HCT116 (cell line): ENCODE measurements around the gene CDH13.

Experiments used
- TF ChIP-seq, protein P1 (sequence below), 3 experiments: fragments of 200-600 bp in 1 of 3; sonication (generic) in 1 of 3; IDR thresholded peaks in 2 of 3; conservative IDR thresholded peaks in 1 of 3; 2 replicates each; pipeline ENCODE4 v1.5.1; 2012 to 2017; ENCODE audit warnings: low read depth in 2 of 3, low read length in 2 of 3, antibody characterized with exemption in 1 of 3, borderline replicate concordance in 1 of 3, control low read depth in 1 of 3, mild to moderate bottlenecking in 1 of 3, mixed read lengths in 1 of 3, mixed run types in 1 of 3, moderate library complexity in 1 of 3; ENCODE audit not compliant: insufficient read depth in 1 of 3
- TF ChIP-seq, protein P2 (sequence below): IDR thresholded peaks from 2 replicates; pipeline ENCODE4 v1.6.1; 2011; ENCODE audit warnings: mild to moderate bottlenecking, low read length, moderate library complexity; ENCODE audit not compliant: insufficient replicate concordance; ENCODE audit errors: extremely low read depth

DNA sequence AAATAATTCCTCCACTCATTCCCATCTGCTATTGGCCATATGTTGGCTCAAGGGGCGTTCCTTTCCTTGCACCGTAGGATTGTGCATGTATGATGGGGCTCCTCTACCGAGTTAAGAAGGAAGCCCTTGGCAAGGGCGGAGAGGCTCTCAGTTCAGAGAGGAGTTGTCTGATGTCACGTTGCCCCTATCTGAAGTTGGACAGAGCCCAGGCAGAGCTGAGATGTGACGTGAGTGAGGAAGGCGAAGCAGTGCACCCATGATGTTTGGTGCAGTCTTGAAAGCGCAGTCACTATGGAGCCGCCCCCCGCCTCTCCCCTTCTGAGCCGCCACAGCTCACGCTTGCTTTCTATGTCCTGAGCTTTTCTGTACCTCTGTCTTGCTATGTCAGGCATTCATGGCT lies 40.7 kb downstream of the CDH13 start:
- TF ChIP-seq, protein P1, sequence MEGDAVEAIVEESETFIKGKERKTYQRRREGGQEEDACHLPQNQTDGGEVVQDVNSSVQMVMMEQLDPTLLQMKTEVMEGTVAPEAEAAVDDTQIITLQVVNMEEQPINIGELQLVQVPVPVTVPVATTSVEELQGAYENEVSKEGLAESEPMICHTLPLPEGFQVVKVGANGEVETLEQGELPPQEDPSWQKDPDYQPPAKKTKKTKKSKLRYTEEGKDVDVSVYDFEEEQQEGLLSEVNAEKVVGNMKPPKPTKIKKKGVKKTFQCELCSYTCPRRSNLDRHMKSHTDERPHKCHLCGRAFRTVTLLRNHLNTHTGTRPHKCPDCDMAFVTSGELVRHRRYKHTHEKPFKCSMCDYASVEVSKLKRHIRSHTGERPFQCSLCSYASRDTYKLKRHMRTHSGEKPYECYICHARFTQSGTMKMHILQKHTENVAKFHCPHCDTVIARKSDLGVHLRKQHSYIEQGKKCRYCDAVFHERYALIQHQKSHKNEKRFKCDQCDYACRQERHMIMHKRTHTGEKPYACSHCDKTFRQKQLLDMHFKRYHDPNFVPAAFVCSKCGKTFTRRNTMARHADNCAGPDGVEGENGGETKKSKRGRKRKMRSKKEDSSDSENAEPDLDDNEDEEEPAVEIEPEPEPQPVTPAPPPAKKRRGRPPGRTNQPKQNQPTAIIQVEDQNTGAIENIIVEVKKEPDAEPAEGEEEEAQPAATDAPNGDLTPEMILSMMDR (IDR thresholded peaks at IDR 0.05 in 2 of 3, conservative IDR thresholded peaks at IDR 0.05 in 1 of 3; ENCODE audit: borderline replicate concordance in 1 of 3, insufficient read depth in 1 of 3, low read depth in 2 of 3, low read length in 2 of 3) = no peak
- TF ChIP-seq, protein P2, sequence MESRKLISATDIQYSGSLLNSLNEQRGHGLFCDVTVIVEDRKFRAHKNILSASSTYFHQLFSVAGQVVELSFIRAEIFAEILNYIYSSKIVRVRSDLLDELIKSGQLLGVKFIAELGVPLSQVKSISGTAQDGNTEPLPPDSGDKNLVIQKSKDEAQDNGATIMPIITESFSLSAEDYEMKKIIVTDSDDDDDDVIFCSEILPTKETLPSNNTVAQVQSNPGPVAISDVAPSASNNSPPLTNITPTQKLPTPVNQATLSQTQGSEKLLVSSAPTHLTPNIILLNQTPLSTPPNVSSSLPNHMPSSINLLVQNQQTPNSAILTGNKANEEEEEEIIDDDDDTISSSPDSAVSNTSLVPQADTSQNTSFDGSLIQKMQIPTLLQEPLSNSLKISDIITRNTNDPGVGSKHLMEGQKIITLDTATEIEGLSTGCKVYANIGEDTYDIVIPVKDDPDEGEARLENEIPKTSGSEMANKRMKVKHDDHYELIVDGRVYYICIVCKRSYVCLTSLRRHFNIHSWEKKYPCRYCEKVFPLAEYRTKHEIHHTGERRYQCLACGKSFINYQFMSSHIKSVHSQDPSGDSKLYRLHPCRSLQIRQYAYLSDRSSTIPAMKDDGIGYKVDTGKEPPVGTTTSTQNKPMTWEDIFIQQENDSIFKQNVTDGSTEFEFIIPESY = no peak
